HG02840 (cell line): ENCODE results near the gene PRKCA.
"Not testable (repeated sequence)": the region's sequence is repeated elsewhere in the genome, so short reads cannot be mapped to it uniquely, and the experiment has no call there.

ENCODE experiments used
- ATAC-seq: cut with Tn5 transposase; IDR thresholded peaks from one replicate; pipeline ENCODE4 v1.9.1; 2021; ENCODE audit warnings: mild to moderate bottlenecking, moderate library complexity, moderate number of reproducible peaks; ENCODE audit not compliant: unreplicated experiment, low FRiP score

Gene PRKCA

DNA sequence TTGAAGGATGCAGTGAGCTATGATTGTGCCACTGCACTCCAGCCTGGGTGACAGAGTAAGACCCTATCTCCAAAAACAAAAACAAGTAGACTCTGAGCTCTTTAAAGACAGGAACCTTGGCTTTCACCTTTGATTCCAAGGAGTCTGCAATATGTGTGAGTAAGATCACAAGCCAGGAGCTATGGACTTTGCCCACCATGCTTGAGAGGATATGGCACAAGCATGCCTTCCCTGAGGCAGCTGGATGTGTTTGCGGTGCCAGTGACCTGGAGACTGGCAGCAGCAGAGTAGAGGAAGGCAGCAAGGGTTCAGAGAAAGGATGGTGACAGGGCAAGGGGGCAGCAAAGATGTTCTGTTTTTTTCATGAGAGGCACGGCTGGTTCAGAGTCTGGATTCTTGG, 14.5 kb upstream of the PRKCA start:
- no peak for ATAC-seq

DNA sequence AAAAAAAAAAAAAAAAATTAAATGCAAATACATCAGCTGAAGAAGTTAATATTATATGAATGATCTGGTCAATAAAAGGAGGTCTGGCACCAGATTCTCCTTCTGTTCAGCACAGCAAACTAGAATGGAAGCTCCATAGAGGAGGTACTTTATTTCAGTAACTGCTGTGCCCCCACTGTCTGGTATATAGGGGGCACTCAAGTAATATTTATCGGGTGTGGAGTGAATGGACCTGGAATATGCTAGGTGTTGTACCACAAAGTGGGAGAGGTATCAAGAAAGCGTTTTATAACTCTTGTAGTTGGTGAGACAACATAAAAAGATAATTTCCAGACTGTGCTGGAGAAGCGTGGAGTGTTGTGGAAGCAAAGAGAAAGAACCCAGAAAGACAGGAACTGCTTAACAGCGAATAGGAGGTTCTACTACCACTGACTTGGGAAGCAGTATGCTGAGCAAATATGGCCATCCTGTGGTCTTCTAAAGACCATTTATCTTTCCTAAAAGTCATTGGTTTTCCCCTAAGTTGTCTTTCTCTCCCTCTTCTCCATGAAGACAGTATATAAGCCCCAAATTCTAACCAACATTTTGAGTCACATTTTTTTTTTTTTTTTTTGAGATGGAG, 12.2 kb upstream of the PRKCA start:
- ATAC-seq = no peak

DNA sequence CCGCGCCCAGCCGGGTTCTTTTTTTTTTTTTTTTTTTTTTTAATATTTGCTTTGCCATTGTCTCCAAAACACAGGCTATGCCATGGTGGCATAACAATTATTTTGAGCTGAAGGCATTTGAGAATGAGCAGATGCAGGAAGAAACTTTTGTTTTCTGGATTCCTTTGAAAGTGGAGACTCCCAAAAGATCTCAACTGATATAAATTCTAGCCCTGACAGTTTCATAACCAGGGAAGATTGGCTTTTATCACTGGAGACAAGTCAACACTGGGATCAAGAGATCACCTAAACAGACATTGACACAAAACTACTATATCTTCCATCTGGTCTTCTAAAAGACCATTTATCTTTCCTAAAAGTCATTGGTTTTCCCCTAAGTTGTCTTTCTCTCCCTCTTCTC, 10.1 kb upstream of the PRKCA start:
- ATAC-seq = no peak

DNA sequence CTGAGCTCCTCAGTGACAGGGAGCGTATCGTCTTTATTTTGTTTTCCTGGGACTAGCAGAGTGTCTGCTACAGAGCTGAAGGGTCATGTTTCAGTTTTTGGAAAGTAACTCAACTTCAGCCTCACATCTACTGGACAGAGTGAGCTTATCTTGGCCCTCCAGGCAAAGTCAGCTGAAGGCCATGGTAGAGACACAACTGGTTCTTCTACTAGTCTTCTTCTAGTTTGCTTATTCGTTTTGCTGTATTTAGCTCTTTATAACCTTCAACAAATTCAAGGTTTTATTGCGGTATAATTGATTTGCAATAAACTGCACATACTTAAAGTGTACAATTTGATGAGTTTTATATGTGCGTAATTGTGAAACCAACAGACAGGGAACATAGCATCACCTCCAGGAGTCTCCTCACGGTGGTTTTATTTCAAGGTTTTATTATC, 6.1 kb upstream of the PRKCA start:
- ATAC-seq = no peak

DNA sequence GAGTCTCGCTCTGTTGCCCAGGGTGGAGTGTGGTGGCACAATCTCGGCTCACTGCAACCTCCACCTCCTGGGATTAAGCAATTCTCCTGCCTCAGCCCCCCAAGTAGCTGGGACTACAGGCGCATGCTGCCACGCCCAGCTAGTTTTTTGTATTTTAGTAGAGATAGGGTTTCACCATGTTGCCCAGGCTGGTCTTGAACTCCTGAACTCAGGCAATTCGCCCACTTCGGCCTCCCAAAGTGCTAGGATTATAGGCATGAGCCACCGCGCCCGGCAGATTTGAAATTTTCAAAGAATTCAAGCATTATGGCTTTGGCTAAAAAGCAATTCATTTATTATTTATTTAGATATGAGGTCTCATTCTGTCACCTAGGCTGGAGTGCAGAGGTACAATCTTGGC, 5.0 kb upstream of the PRKCA start:
- ATAC-seq = not testable (repeated sequence)

GRCh38 chr17:66299711-66300110, 2.7 kb upstream of the PRKCA start:
- no peak for ATAC-seq

- ATAC-seq = no peak
Observed at GRCh38 chr17:66300956-66301355, 1.5 kb upstream of the PRKCA start.

DNA sequence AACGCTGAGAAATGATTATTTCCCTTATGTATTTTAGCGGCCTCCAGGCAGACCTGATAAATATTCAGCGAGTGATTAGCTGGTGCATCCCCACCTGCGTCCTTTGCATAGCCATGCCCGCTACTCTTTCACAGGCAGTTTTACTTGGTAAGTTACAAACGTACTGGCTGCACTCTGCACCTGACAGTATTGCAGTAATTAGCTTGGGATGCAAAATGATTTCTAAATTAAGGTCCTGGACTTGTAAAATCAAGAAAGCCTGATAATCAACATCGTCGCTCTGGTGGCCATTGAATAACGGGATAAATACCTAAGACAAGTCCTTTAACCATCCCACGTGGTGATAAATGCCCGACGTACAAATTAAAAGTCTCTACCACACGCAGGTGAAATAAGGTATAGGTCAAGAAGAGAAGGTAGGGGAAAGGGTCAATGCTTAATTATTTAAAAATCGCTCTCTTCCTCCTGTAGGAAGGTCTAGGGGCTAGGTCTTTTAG, 998 bp upstream of the PRKCA start:
- ATAC-seq = no peak

- peak; percentile 21 for ATAC-seq
Observed at GRCh38 chr17:66302761-66303626, 581 bp downstream of the PRKCA start.

DNA sequence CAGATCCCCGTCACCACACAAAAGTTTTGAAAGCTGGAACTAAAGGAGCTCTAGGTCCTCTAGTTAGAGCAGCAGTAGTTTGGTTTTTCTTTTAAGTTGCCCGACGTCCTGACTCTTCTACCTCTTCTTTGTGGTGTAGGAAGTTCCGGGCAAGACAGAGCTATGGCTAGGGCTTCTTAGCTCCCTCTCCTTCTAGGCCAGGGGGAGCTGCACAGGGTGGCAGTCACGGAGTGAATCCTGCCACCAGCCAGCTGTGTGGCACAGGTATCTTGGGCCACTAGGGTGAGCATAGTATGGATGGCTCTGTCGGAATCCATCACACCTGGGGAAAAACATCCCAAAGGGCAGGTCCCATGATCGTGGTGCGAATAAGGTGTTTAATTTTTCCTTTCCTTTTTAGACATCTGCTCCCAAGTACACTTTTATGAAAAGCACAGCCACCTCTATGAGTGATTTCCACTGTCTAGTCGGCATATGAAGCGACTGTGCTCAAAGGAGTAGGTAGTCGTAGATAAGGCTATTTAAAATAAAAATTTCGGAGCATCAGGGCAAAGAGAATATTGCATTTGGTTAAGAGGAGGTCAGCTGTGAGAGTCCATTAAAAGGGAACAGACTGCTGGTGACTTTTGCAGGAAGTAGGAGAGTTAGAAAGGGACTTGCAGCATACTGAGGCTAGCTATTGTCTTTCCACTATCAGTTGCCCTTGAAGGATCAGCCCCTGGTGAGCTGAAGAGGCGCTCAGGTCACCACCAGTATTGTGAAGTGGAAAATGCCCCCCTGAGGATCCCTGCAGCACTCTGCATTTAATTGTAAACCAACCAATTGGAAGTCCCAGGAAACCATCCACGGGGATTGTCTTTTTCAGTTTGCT, 2.1 kb downstream of the PRKCA start:
- ATAC-seq = no peak

GRCh38 chr17:66306446-66306845, 4.0 kb downstream of the PRKCA start:
- ATAC-seq = no peak

DNA sequence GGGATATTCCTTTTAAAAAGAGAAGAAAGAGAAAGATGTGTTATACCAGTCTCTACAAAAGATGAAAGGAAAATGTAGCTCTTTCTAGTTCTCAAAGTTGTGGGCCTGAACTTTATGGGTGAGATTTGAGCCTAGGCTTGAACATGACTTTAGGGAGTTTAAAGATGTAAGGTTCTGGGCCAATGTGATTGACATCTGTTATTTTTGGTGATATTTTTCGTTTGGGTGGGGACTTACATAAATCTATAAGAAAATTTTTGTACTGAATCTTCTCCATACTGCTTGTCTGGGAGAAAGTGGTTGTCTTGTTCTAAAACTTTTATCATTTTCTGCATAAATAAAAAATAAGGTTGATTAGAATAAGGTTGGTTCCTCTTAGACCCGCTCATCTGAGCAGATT, 4.8 kb downstream of the PRKCA start:
- no peak for ATAC-seq

DNA sequence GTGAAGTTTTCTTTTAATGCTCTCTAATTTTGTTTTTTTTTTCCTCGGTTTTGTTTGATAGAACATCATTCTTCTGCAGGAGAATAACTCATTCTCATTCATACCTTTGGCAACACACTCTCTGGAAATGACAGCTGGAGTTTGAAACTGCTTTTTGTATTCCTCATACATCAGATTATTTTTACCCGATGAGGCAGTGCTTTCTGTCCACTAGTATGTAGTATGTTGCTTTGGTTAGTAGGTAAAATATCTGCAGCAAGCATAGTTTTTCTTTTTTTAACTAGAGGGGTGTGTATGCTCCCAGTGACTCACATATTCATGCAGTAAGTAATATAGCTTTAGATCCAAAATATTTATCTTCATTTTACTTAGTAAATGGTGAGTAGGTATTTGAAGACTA, 6.4 kb downstream of the PRKCA start:
- no peak for ATAC-seq

- ATAC-seq = no peak
Observed at GRCh38 chr17:66309793-66310192, 7.4 kb downstream of the PRKCA start.

DNA sequence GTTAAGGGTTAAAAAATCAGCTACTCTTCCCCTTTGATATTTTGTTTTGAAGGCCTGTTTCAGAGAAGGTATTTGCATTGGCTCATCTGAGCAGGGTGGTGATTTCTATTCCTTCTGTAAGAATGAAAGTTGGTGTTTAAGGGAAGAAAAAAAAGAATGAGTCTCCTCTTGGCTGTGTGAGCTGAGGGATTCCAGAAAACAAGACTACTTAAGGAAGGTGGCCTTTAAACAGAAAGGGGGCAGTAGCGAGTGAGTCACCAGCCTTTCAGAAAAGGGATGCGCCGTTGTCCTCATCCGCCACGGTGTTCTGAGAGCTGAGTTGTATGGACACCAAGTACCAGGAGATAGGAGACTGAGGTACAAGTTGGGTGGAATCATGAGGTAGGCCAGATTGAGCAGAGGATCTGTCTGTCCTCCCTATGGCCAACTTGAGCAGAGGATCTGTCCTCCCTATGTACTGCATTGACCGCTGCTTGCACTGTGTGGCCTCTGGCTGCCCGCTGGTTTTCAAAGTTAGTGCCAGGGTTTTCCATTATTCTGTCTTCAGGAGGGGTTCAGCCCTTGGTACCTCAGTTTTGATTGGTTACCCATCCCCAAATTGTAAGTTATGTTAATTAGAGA, 8.2 kb downstream of the PRKCA start:
- no peak for ATAC-seq

- ATAC-seq = no peak
Observed at GRCh38 chr17:66312912-66313311, 10.5 kb downstream of the PRKCA start.

GRCh38 chr17:66313325-66313724, 10.9 kb downstream of the PRKCA start:
- ATAC-seq = no peak

- ATAC-seq = no peak
Observed at GRCh38 chr17:66313995-66314659, 11.7 kb downstream of the PRKCA start.

- no peak for ATAC-seq
Observed at GRCh38 chr17:66317629-66318028, 15.2 kb downstream of the PRKCA start.

DNA sequence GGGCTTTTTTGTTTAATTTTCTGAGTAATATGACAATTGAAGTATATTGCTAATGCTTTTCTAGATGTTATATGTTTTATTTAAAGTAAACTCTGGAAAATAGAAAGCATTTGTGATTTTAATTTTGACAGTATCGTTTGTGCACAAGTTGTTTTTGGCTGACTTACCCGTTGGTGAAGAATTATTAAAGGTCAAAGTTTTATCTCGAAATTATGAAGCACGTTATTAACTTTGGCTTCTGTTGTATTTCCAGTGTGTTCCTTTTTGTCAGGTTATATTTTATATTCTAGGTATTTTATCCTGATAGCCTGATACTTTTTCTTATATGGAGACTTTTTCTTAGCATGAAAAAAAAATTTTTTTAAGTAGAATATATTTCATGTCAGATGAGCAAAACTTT, 16.8 kb downstream of the PRKCA start:
- no peak for ATAC-seq
